ENCODE results near the gene SLC38A3. TPM values are rescaled to one million over a fixed set of nuclear protein-coding genes. Genes with fewer than 3 reads are reported as not detected.

The SLC38A3 gene
- total and polyA plus RNA-seq, 2 donors (not counting 1 experiment from before 2014, with no cell fraction given) = not detected

- ChIA-PET POLR2A (no interaction called here), CTCF (no interaction called here)
- 87% methylated on average over 5 of the region's 5 CpGs for WGBS (ENCODE audit: insufficient coverage)
- Histone ChIP-seq H3K4me3 (ENCODE audit: control extremely low read depth in 1 of 5, extremely low read depth in 1 of 5, insufficient read depth in 1 of 5, low read depth in 2 of 5, low read length in 4 of 5) (no peak overlapping the region), H2AFZ (ENCODE audit: insufficient read depth, low read depth, low read length, poor library complexity, severe bottlenecking) (no peak overlapping the region), H3K9me3 (ENCODE audit: control extremely low read depth in 1 of 3, control insufficient read depth in 2 of 3, insufficient read depth in 1 of 3, low read length in 2 of 3) (no peaks in the 10 kb centered on the region), H3K27me3 (replicated peaks in 1 of 4; ENCODE audit: control extremely low read depth in 1 of 4, control insufficient read depth in 3 of 4, insufficient read depth in 4 of 4, low read length in 3 of 4) (peaks cover 0 to 10% (median under 1%) of the 10 kb centered on the region in 4 experiments), H3K9ac (ENCODE audit: low read length) (no peak overlapping the region), H3K36me3 (replicated peaks in 1 of 2; ENCODE audit: control extremely low read depth in 1 of 2, control insufficient read depth in 1 of 2, extremely low read depth in 1 of 2, insufficient read depth in 2 of 2, low read length in 1 of 2) (no peaks in the 10 kb centered on the region), H3K79me2 (ENCODE audit: control insufficient read depth, insufficient read depth, low read length) (no peaks in the 10 kb centered on the region), H3K4me2 (replicated peaks; ENCODE audit: low read depth, low read length, poor library complexity, severe bottlenecking) (no peak overlapping the region), H4K20me1 (ENCODE audit: control insufficient read depth, insufficient read depth, low read length, poor library complexity, severe bottlenecking) (no peaks in the 10 kb centered on the region), H3K27ac (ENCODE audit: low read length in 2 of 2) (no peak overlapping the region), H3K4me1 (ENCODE audit: control insufficient read depth in 2 of 2, insufficient read depth in 2 of 2, low read length in 2 of 2) (no peaks in the 10 kb centered on the region)
- Mint-ChIP-seq H3K4me1 (no peaks in the 10 kb centered on the region), H3K27ac (no peak overlapping the region), H3K27me3 (peaks cover 13% of the 10 kb centered on the region), H3K9me3 (ENCODE audit: insufficient read depth) (no peaks in the 10 kb centered on the region), H3K4me3 (no peak overlapping the region)
- no peak for TF ChIP-seq EZH2 (IDR thresholded peaks at IDR 0.05; ENCODE audit: borderline replicate concordance, insufficient read depth, low read depth, low read length, poor library complexity, severe bottlenecking)
- no peak for TF ChIP-seq CTCF (IDR thresholded peaks at IDR 0.05)
- intact Hi-C loops (cut with micrococcal nuclease) = no loop called here
- DNase-seq (no peak), ATAC-seq (ENCODE audit: low read depth) (no peak)
These were observed 42.8 kb upstream of the SLC38A3 start for GRCh38 chr3:50162034-50162883.

All from B cell (primary cell).